Activated B cell treated with CpG ODN at 0.5 μM for 24 hours (primary cell): Measurements from ENCODE around the gene BCAS1. TPM values are rescaled to one million over a fixed set of nuclear protein-coding genes. Genes with fewer than 3 reads are reported as not detected.

ENCODE experiments used
- ATAC-seq: fragments of 200-7000 bp; cut with Tn5 transposase; one replicate; pipeline ENCODE4 v1.10.0; 2021; ENCODE audit warnings: low read depth, mild to moderate bottlenecking, moderate library complexity
- CTCF ChIA-PET: fragments of 350-600 bp; sonication (Branson Sonifier 250); formaldehyde crosslinking; loops from one replicate; lab custom pipeline; 2021; ENCODE audit warnings: antibody characterized with exemption; lab: Charles Lee
- POLR2A ChIA-PET: fragments of 350-600 bp; sonication (Branson Sonifier 250); formaldehyde crosslinking; loops from one replicate; lab custom pipeline; 2021; ENCODE audit warnings: antibody characterized with exemption; lab: Charles Lee
- DNase-seq: peaks from one replicate; pipeline ENCODE4 v3.0.0; 2022
- H3K27ac Mint-ChIP-seq: one replicate; pipeline ENCODE4 v1.8.0; 2020; ENCODE audit warnings: mixed read lengths
- H3K27me3 Mint-ChIP-seq: one replicate; pipeline ENCODE4 v1.8.0; 2021; ENCODE audit warnings: mixed read lengths
- H3K36me3 Mint-ChIP-seq: one replicate; pipeline ENCODE4 v1.8.0; 2021; ENCODE audit warnings: low read depth, mixed read lengths
- H3K4me1 Mint-ChIP-seq: one replicate; pipeline ENCODE4 v1.8.0; 2021; ENCODE audit warnings: mixed read lengths
- H3K4me3 Mint-ChIP-seq: one replicate; pipeline ENCODE4 v1.8.0; 2020; ENCODE audit warnings: mild to moderate bottlenecking, mixed read lengths
- H3K9me3 Mint-ChIP-seq: one replicate; pipeline ENCODE4 v1.8.0; 2020; ENCODE audit warnings: mixed read lengths
- intact Hi-C: fragments of 100-400 bp; cut with micrococcal nuclease; formaldehyde crosslinking; loops from one replicate; pipeline ENCODE4 v1.15.1; 2024
- total RNA-seq: library from RNA; stranded (reverse); gene quantifications from 2 replicates; pipeline ENCODE4 v1.2.3, GENCODE V29; 2022
- TF ChIP-seq, protein P1 (sequence below): fragments of 200-600 bp; IDR thresholded peaks from one replicate; pipeline ENCODE4 v1.8.0; 2022; ENCODE audit warnings: antibody characterized with exemption, mild to moderate bottlenecking

The BCAS1 gene
- total RNA-seq, 1 donor from 2014 or later = 1.7 TPM

DNA sequence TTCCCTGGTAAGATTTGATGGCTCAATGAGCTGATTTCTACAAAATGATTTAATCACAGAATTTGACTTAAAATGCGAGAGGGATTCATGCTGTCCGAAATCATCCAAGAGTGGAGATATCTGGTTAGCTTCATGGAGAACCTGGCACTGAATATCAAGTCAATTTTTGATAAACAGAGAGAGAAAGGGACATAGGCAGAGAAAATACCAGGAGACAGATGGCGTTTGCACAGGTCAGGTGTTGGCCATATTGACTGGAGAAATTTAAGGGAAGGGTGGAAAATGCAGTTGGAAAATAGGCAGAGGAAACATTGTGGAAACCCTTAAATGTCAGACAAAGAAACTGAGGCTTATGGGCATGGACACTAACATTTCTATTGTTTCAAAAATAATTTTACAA is 47.0 kb downstream of the BCAS1 start:
- ChIA-PET CTCF (interaction anchor here (0.7 kb wide), 1 partner anchor 803 kb away, joined by 3 read pairs; no protein-coding TSS in a partner anchor), POLR2A (no interaction called here)
- Mint-ChIP-seq H3K4me3 (no peak overlapping the region), H3K27me3 (no peaks in the 10 kb centered on the region), H3K36me3 (no peaks in the 10 kb centered on the region), H3K9me3 (no peaks in the 10 kb centered on the region), H3K27ac (no peak overlapping the region), H3K4me1 (peaks cover 7% of the 10 kb centered on the region)
- ATAC-seq (no peak), DNase-seq (no peak)
- TF ChIP-seq, protein P1, sequence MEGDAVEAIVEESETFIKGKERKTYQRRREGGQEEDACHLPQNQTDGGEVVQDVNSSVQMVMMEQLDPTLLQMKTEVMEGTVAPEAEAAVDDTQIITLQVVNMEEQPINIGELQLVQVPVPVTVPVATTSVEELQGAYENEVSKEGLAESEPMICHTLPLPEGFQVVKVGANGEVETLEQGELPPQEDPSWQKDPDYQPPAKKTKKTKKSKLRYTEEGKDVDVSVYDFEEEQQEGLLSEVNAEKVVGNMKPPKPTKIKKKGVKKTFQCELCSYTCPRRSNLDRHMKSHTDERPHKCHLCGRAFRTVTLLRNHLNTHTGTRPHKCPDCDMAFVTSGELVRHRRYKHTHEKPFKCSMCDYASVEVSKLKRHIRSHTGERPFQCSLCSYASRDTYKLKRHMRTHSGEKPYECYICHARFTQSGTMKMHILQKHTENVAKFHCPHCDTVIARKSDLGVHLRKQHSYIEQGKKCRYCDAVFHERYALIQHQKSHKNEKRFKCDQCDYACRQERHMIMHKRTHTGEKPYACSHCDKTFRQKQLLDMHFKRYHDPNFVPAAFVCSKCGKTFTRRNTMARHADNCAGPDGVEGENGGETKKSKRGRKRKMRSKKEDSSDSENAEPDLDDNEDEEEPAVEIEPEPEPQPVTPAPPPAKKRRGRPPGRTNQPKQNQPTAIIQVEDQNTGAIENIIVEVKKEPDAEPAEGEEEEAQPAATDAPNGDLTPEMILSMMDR = no peak
- intact Hi-C loops = no loop called here

DNA sequence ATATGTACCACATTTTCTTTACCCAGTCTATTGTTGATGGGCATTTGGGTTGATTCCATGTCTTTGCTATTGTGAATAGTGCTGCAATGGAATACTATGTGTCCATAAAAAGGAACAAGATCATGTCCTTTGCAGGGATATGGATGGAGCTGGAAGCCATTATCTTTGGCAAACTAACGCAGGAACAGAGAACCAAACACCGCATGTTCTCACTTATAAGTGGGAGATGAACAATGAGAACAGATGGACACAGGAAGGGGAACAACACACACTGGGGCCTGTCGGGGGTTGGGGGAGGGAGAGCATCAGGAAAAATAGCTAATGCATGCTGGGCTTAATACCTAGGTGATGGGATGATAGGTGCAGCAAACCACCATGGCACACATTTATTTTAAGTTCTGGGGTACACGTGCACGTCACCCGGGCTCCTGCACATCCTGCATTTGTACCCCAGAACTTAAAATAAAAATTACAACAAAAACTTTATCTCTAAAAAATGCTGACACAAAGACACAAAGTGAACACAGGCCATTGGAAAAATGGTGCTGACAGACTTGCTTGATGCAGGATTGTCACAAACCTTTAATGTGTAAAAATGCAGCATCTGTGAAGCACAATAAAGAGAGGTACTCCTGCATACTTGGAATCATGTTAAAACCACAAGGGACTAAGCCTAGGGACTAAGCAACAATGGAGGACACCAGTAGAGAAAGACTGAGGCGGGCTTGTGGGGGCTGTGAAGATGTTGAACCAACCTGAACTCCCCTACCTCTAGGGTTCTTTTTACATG is 48.8 kb downstream of the BCAS1 start:
- no peaks in the 10 kb centered on the region for H3K27me3 Mint-ChIP-seq
- H3K36me3 Mint-ChIP-seq = no peaks in the 10 kb centered on the region
- TF ChIP-seq, protein P1 = no peak
- no peak overlapping the region for H3K4me3 Mint-ChIP-seq
- DNase-seq (no peak), ATAC-seq (no peak)
- peaks cover 21% of the 10 kb centered on the region for H3K4me1 Mint-ChIP-seq
- ChIA-PET POLR2A (no interaction called here), CTCF (no interaction called here)
- no peak overlapping the region for H3K27ac Mint-ChIP-seq
- no peaks in the 10 kb centered on the region for H3K9me3 Mint-ChIP-seq
- intact Hi-C loops = no loop called here

DNA sequence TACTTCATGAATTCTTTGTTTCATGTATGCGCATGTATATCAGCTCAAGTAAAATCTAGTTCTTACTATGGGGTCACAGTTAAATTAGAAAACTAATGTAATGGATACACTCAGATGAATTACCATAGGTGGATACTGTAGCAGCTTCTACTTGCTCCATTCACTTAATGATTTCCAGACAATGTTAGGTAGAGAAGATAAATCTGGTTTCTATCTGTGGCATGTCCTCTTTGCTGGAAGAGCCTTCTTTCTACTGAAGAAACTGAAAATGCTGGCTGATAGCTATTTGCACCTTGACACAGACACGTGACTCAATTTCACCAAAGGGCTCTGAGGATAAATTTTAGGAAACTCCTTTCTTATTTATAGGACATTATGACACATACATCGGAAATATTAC is 49.5 kb downstream of the BCAS1 start:
- no peaks in the 10 kb centered on the region for H3K9me3 Mint-ChIP-seq
- no peak for ATAC-seq
- intact Hi-C loops = no loop called here

DNA sequence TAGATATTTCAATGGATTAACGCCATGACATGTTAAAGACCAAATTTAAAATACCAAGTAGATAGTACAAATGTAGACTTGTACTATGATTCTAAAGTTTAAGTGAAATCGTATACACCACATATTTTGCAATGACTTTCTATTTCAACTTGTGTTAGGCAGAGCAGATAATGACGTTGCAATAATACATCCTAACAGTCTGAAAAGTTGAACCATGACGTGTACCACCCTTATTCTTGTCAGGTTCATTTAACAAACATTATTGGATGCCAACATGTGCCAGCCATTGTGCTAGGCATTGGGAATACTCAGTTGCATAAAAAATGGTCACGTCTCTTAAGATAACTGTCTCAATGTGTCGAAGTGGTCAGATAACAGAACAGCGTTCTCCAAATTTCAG is 50.0 kb downstream of the BCAS1 start:
- Mint-ChIP-seq H3K4me3 (no peak overlapping the region), H3K4me1 (peaks cover 26% of the 10 kb centered on the region), H3K27ac (no peak overlapping the region), H3K36me3 (no peaks in the 10 kb centered on the region), H3K27me3 (no peaks in the 10 kb centered on the region), H3K9me3 (no peaks in the 10 kb centered on the region)
- TF ChIP-seq, protein P1 = no peak
- ATAC-seq = no peak
- no peak for DNase-seq
- CTCF ChIA-PET = no interaction called here
- intact Hi-C loops = no loop called here
- POLR2A ChIA-PET = no interaction called here

More for the DNA sequence above, 49.5 kb downstream of the BCAS1 start:
- TF ChIP-seq, protein P1 = no peak
- no peak overlapping the region for H3K27ac Mint-ChIP-seq
- no peak overlapping the region for H3K4me3 Mint-ChIP-seq
- CTCF ChIA-PET = no interaction called here
- no peaks in the 10 kb centered on the region for H3K36me3 Mint-ChIP-seq
- POLR2A ChIA-PET = no interaction called here
- DNase-seq = no peak
- H3K27me3 Mint-ChIP-seq = no peaks in the 10 kb centered on the region
- H3K4me1 Mint-ChIP-seq = peaks cover 26% of the 10 kb centered on the region

DNA sequence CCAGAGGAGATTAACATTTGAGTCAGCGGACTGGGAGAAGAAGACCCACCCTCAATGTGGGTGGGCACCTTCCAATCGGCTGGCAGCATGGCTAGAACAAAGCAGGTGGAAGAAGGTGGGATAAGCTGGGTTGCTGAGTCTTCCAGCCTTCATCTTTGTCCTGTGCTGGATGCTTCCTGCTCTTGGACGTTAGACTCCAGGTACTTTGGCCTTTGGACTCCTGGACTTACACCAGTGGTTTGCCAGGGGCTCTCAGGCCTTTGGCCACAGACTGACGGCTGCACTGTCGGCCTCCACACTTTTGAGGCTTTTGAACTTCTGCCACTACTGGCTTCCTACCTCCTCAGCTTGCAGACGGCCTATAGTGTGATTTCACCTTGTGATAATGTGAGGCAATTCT is 50.8 kb downstream of the BCAS1 start:
- Mint-ChIP-seq H3K9me3 (no peaks in the 10 kb centered on the region), H3K27me3 (no peaks in the 10 kb centered on the region), H3K4me1 (peaks cover 26% of the 10 kb centered on the region), H3K27ac (no peak overlapping the region), H3K36me3 (no peaks in the 10 kb centered on the region), H3K4me3 (no peak overlapping the region)
- ATAC-seq (no peak), DNase-seq (no peak)
- ChIA-PET POLR2A (no interaction called here), CTCF (no interaction called here)
- intact Hi-C loops = loop anchor here (10.0 kb wide), 1 partner anchor 75 kb away; no protein-coding TSS in a partner anchor
- TF ChIP-seq, protein P1 = no peak
